GM19467 (cell line): ENCODE measurements around the gene KRTAP19-5.
"Not testable (repeated sequence)": the region's sequence is repeated elsewhere in the genome, so short reads cannot be mapped to it uniquely, and the experiment has no call there.

Source experiments
- ATAC-seq: cut with Tn5 transposase; IDR thresholded peaks from one replicate; pipeline ENCODE4 v1.9.1; 2021; ENCODE audit warnings: mild to moderate bottlenecking, moderate library complexity; ENCODE audit not compliant: unreplicated experiment

KRTAP19-5 gene

DNA sequence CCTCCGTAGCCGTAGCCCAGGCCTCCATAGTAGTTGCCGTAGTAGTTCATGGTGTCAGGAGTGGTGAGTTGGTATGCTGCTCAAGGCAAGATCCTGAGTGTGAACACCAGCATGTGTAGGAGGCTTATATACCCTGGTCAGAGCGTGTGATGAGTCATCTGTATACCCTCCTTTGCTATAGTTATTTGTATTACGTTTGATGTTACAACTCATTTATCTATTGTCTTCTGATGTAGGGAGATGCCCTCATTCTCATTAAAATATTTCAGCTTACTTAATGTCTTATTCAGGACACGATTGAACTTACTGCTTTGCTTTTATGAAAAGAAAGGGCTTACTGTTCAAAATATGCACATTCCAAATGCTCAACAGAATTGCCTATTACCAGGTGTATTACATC, at the start of gene KRTAP19-5:
Gene KRTAP19-5, minus strand, starts transcription at position 101 of the 400 bp plus-strand sequence. Its CDS starts 51 bp downstream, at position 50.
- no peak for ATAC-seq

DNA sequence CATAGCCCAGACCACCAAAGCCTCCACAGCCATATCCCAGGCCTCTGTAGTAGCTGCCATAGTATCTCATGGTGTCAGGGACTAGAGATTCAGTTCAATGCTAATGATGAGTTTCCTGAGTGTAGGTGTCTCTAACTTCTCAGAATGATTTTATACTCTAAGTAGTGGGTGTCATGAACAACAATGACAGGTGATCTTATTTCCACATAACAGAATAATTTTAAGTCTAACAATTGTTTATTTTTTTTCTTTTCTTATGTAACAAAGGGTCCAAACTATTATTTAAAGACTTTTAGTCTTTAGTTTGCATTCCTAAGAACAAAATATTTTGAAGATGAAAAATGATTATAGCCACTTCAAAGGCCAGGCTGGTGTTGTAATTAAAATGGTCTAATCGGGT, 39.8 kb upstream of the KRTAP19-5 start, which contains the start of gene KRTAP19-6:
Gene KRTAP19-6, minus strand, starts transcription at position 101 of the 400 bp plus-strand sequence. Its CDS starts 31 bp downstream, at position 70.
- ATAC-seq, result no peak

DNA sequence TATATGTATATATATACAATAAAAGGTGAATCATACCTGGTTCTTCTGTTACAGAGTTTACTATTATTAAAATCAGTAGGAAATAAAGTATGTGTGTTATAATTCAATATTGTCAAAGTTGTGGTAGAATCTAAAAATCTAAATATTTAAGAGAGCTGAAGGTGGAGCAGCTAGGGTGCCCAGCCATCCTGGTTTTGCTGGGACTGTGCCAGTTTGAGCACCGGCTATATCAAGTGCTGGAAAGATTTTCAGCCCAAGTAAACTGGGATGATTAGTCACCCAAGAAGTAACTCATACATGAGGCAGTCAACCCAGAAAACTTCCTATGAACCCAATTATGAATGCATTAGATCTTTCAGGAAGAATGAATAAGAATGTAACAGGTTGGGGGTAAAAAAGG, 16.9 kb upstream of the KRTAP19-5 start:
- ATAC-seq, result no peak

DNA sequence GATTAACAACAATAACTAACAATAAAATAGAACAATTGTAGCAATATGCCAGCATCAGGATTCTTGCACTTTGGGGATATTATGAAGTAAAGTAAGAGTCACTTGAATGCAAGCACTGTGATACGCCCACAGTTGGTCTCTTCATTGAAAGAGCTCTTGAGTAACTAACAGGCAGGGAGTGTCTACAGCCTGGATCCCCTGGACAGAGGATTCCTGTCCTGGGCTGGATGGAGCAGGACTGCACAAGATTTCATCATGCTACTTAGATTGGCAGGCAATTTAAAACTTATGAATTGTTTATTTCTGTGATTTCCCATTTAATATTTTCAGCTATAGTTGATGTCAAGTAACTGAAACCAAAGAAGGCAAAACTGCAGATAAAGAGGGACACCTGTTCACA, 13.7 kb upstream of the KRTAP19-5 start:
- no peak for ATAC-seq

- ATAC-seq, result not testable (repeated sequence)
Observed at GRCh38 chr21:30505621-30506205, 3.8 kb upstream of the KRTAP19-5 start.

GRCh38 chr21:30497065-30497464, 4.9 kb downstream of the KRTAP19-5 start, which contains the start of gene KRTAP19-4:
Gene KRTAP19-4, minus strand, starts transcription at chr21:30497165. Its CDS starts 55 bp downstream, at chr21:30497110.
- ATAC-seq, result no peak

DNA sequence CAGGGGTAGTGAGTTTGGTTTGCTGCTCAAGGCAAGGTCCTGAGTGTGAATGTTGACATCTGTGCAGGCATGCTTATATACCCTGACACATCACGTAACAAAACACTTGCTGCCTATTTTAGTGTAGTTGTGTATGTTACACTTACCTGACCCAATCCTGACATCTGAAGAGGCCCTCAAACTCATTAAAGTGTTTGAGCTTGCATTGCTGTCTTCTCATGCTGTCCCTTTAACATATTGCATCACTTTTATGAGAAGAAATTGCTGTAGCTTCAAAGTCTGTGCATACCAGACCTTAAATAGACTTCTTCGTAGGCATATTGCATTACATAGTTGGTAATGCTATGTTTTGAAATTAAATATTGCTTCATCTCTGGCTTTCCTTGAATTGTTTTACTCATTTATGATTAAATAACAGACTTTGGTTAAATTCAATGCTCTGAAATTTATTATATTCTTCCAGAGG, 9.9 kb downstream of the KRTAP19-5 start, which contains the start of gene KRTAP19-3:
Gene KRTAP19-3, minus strand, starts transcription at position 51 of the 466 bp plus-strand sequence. CDS start 56 bp downstream, outside the sequence.
- no peak for ATAC-seq

GRCh38 chr21:30487336-30487735, 14.6 kb downstream of the KRTAP19-5 start, which contains the start of gene KRTAP19-2:
Gene KRTAP19-2, minus strand, starts transcription at chr21:30487436. Its CDS starts 88 bp downstream, at chr21:30487348.
- ATAC-seq, result no peak

- ATAC-seq, result no peak
Observed at GRCh38 chr21:30486180-30486579, 15.8 kb downstream of the KRTAP19-5 start.

GRCh38 chr21:30482130-30482529, 19.8 kb downstream of the KRTAP19-5 start:
- no peak for ATAC-seq

GRCh38 chr21:30480145-30480544, 21.8 kb downstream of the KRTAP19-5 start, which contains the start of gene KRTAP19-1:
Gene KRTAP19-1, minus strand, starts transcription at chr21:30480367. Its CDS starts 50 bp downstream, at chr21:30480317.
- ATAC-seq, result no peak

- no peak for ATAC-seq
Observed at GRCh38 chr21:30479259-30479658, 22.7 kb downstream of the KRTAP19-5 start.

GRCh38 chr21:30478004-30478403, 23.9 kb downstream of the KRTAP19-5 start:
- ATAC-seq, result no peak

DNA sequence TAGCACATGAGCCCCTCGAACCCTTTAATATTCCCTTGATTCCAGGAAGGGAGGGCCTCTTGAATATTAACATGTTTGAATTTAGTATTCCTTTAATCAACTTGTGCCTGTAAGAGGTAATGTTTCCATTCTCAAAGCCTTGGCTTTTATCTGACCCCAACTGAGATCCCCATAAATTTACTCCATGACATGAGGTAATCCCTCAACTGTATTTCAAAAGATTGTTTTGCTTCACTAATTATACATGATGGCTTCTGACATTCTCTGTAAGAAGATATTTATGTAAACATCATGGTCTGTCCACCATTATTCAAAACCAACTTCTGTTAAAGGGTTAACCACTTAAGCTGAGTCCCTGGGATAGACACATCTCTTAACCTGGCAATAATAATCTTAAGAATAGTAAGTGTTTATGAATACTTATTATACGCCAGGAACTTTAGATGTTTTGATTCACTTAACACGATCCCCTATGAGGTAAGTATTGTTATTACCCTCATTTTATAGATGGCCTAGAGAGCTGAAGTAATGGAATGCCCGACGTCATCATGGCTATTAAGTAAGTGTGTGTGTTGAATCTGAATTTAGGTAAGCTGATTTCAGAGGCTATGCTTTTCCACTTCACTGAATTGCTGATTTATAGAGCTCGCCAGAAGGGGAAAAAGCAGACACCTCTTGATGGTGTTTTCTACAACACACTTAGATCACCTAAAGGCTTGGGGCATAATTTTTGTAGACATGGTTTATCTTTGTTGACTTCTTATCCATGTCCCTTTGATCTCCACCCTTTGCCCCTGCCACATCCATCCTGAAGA, 32.8 kb downstream of the KRTAP19-5 start:
- ATAC-seq, result no peak

GRCh38 chr21:30463713-30464112, 38.2 kb downstream of the KRTAP19-5 start:
- ATAC-seq, result no peak
